Left ventricle myocardium inferior (tissue), 1 donor: ENCODE measurements around the gene RAB23. TPM values are rescaled to one million over a fixed set of nuclear protein-coding genes. Genes with fewer than 3 reads are reported as not detected.

ENCODE experiments used
- DNase-seq: peaks from one replicate; pipeline ENCODE4 v3.0.0-alpha.2; 2020
- H3K27ac ChIP-seq: fragments of 200-600 bp; replicated peaks from 2 replicates; pipeline ENCODE4 v1.8.0; 2021
- H3K27me3 ChIP-seq: fragments of 200-600 bp; 2 replicates; pipeline ENCODE4 v1.8.0; 2021; ENCODE audit warnings: low read depth
- H3K36me3 ChIP-seq: fragments of 200-600 bp; 2 replicates; pipeline ENCODE4 v1.8.0; 2021
- H3K4me1 ChIP-seq: fragments of 200-600 bp; 2 replicates; pipeline ENCODE4 v1.8.0; 2021
- H3K4me3 ChIP-seq: fragments of 200-600 bp; 2 replicates; pipeline ENCODE4 v1.8.0; 2021; ENCODE audit warnings: mild to moderate bottlenecking, moderate library complexity
- H3K9me3 ChIP-seq: fragments of 200-600 bp; replicated peaks from 2 replicates; pipeline ENCODE4 v1.8.0; 2021
- intact Hi-C: fragments of 100-400 bp; cut with micrococcal nuclease; formaldehyde crosslinking; loops from one replicate; pipeline ENCODE4 v1.11.0; 2022
- total RNA-seq: library from RNA; stranded (reverse); fragmentation: NEBNext Ultra II Directional; extraction: Animal tissue kit (Norgen Biotek cat#: 25700); gene quantifications from one replicate; pipeline ENCODE4 v1.2.1, GENCODE V29; 2021
- TF ChIP-seq, protein P1 (sequence below): fragments of 200-600 bp; IDR thresholded peaks from 2 replicates; pipeline ENCODE4 v1.8.0; 2021; ENCODE audit warnings: antibody characterized with exemption, mild to moderate bottlenecking, borderline replicate concordance
- donor health status: DM: no; HTN: yes; CAD: no; lungs with severe emphysema.

RAB23 gene
- total RNA-seq, 1 donor from 2014 or later: 10.9 TPM

DNA sequence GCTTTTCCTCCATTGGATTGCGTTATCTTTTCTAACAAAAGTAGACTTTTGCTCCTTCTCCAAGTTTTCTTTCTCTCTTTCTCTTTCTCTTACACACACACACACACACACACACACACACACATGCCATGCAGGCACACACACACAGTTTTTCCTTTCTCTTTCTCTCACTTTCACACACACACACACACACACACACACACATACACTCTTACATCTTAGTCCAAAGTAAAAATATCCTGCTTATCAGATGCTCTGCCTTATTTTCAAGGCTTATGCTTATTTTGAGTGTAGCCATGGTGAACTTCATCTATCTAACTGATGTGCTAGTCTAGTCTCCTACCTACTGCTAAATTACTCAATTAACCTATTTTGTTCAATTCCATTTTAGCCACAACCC, 34.4 kb upstream of the RAB23 start:
- Histone ChIP-seq H3K9me3 (no peaks in the 10 kb centered on the region), H3K36me3 (no peaks in the 10 kb centered on the region), H3K27ac (no peak overlapping the region), H3K27me3 (no peaks in the 10 kb centered on the region), H3K4me3 (no peak overlapping the region), H3K4me1 (peaks cover 8% of the 10 kb centered on the region)
- TF ChIP-seq, protein P1, sequence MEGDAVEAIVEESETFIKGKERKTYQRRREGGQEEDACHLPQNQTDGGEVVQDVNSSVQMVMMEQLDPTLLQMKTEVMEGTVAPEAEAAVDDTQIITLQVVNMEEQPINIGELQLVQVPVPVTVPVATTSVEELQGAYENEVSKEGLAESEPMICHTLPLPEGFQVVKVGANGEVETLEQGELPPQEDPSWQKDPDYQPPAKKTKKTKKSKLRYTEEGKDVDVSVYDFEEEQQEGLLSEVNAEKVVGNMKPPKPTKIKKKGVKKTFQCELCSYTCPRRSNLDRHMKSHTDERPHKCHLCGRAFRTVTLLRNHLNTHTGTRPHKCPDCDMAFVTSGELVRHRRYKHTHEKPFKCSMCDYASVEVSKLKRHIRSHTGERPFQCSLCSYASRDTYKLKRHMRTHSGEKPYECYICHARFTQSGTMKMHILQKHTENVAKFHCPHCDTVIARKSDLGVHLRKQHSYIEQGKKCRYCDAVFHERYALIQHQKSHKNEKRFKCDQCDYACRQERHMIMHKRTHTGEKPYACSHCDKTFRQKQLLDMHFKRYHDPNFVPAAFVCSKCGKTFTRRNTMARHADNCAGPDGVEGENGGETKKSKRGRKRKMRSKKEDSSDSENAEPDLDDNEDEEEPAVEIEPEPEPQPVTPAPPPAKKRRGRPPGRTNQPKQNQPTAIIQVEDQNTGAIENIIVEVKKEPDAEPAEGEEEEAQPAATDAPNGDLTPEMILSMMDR: no peak
- intact Hi-C loops: no loop called here
- no peak for DNase-seq

DNA sequence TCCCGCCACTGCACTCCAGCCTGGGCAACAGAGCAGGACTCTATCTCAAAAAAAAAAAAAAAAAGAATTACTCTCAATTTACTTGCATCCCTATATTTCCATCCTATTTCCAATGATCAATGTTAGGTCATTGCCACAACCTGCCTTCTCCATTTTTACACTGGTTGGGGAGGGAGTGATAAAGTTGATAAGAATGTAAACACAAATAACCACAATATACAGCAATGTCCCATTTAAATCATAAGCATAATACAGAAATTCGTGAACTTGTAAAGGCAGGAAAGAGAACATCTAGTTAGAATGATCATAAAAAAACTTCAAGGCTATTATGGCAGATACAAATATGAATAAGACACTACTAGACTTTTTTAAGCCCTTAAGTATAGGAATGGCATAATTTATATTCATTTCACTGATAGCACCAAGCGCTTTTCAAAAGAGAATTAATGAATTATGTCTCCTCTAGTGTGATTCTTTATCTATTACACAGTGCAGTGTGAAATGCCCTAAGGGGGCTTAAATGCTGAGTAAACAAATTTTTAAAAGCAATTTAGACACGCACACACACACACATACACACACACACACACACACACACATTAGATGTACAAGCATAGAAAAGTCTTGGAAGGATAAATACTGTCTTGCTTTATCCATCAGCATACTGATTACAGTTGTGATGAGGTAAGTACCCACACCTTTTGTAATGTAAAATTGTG, 33.5 kb upstream of the RAB23 start:
- intact Hi-C loops: no loop called here
- H3K4me3 ChIP-seq: no peak overlapping the region
- H3K36me3 ChIP-seq: no peaks in the 10 kb centered on the region
- TF ChIP-seq, protein P1: no peak
- DNase-seq: no peak
- peaks cover 8% of the 10 kb centered on the region for H3K4me1 ChIP-seq
- no peak overlapping the region for H3K27ac ChIP-seq
- no peaks in the 10 kb centered on the region for H3K9me3 ChIP-seq
- no peaks in the 10 kb centered on the region for H3K27me3 ChIP-seq

DNA sequence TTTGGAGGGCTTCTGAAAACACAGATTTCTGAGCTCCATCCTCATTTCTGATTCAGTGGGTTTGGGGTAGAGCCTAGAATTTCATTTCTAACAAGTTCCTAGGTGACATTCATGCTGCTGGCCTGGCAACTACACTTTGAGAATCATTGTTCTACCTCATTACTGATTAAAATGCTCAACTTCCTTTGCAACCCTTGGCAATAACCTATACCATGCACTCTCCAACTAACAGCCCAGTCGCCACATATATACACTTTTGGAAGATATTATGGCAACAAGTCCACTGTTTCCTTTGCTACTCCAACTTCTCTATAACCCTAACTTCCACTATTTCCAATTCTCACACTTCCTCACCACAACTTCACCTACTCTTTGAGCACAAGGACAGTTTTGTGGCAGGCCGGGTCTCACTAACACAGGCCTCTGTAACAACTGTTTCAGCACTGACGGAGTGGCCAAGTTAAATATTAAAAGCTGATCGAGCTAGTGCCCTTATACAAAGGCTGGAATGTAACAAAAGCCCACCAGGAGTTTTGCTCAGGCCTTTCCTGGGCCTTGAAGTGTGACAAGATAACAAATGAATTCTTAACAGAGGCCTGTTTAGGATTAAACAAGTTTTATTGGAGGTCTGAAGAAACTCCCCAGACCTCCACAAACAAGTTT, 32.1 kb upstream of the RAB23 start:
- H3K27ac ChIP-seq: no peak overlapping the region
- no peaks in the 10 kb centered on the region for H3K9me3 ChIP-seq
- no peaks in the 10 kb centered on the region for H3K27me3 ChIP-seq
- no peak overlapping the region for H3K4me3 ChIP-seq
- TF ChIP-seq, protein P1: no peak
- intact Hi-C loops: no loop called here
- DNase-seq: no peak
- peaks cover 8% of the 10 kb centered on the region for H3K4me1 ChIP-seq
- H3K36me3 ChIP-seq: no peaks in the 10 kb centered on the region

DNA sequence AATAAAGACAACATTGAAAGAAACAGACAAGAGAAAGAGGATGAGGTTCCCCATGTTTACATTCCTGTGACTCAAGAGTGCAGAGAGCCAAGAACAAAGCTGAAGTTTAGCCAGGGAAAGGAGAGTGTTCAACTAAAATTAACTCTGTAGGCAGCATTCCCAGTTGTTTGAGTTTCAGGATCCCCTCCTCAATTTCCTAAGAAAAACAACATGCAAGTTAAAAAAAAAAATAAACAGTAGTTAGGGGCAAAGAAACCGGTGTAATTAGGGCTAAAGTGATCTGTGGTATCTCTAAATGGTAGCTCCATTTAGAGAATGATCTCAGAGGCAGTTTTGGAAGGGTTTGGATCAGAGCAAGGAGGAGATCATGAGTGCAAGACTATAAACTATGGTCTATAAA, 30.9 kb upstream of the RAB23 start:
- no peaks in the 10 kb centered on the region for H3K36me3 ChIP-seq
- no peaks in the 10 kb centered on the region for H3K9me3 ChIP-seq
- TF ChIP-seq, protein P1: no peak
- no peak for DNase-seq
- peaks cover 8% of the 10 kb centered on the region for H3K4me1 ChIP-seq
- no peak overlapping the region for H3K27ac ChIP-seq
- intact Hi-C loops: no loop called here
- H3K27me3 ChIP-seq: no peaks in the 10 kb centered on the region
- no peak overlapping the region for H3K4me3 ChIP-seq

DNA sequence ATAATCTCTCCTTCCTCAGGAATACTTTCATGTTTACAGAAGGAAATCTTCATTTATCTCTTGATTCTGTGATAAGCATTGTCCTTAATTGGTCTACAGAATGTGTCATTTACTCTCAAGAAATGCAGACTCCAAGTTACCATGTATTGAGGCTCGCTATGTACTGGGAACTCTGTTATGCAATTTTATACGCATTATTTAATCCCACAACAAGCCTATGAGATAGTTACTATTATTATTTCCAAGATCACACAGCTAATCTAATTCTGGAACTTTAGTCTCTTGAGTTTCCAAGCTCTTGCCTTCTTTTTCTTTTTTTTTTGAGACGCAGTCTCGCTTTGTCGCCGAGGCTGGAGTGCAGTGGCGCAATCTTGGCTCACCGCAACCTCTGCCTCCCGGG, 30.0 kb upstream of the RAB23 start:
- TF ChIP-seq, protein P1: no peak
- Histone ChIP-seq H3K9me3 (no peaks in the 10 kb centered on the region), H3K27me3 (no peaks in the 10 kb centered on the region), H3K36me3 (no peaks in the 10 kb centered on the region), H3K4me1 (peaks cover 8% of the 10 kb centered on the region), H3K27ac (no peak overlapping the region), H3K4me3 (no peak overlapping the region)
- no peak for DNase-seq
- intact Hi-C loops: no loop called here
